H1 (cell line): Measurements from ENCODE around the gene CMKLR1. TPM values are rescaled to one million over a fixed set of nuclear protein-coding genes. Genes with fewer than 3 reads are reported as not detected.

ENCODE experiments used
- CTCF ChIA-PET: fragments of 300-600 bp; sonication (Branson Sonifier 250); formaldehyde crosslinking; loops from one replicate; lab custom pipeline; 2021; ENCODE audit not compliant: partially characterized antibody; lab: Charles Lee
- POLR2A ChIA-PET: fragments of 300-600 bp; sonication (Branson Sonifier 250); formaldehyde crosslinking; loops from one replicate; lab custom pipeline; 2021; ENCODE audit warnings: inconsistent platforms; ENCODE audit not compliant: partially characterized antibody; lab: Charles Lee
- DNase-seq, 2 experiments: peaks; one replicate each; pipeline versions ENCODE4 v3.0.0 to v3.0.0-alpha.2; 2010 to 2022; ENCODE audit warnings: low spot score in 2 of 2, low read depth in 1 of 2, mixed read lengths in 1 of 2
- FAIRE-seq: peaks from 2 replicates; lab custom pipeline; 2011; peaks lifted over from hg19 to GRCh38; lab: Jason Lieb, UNC
- H2AFZ ChIP-seq: 2 replicates; pipeline ENCODE4 v1.8.1; 2012; ENCODE audit warnings: low read length, inconsistent platforms
- H2AK5ac ChIP-seq: 2 replicates; pipeline ENCODE4 v1.6.1; 2013; ENCODE audit warnings: low read depth, low read length
- H2BK120ac ChIP-seq: replicated peaks from 2 replicates; pipeline ENCODE3; 2013; ENCODE audit warnings: low read depth, low read length, inconsistent platforms
- H2BK12ac ChIP-seq: 2 replicates; pipeline ENCODE4 v1.6.1; 2013; ENCODE audit warnings: low read depth, low read length
- H2BK15ac ChIP-seq: 2 replicates; pipeline ENCODE4 v1.6.1; 2013; ENCODE audit warnings: low read length
- H2BK20ac ChIP-seq: 2 replicates; pipeline ENCODE4 v1.6.1; 2013; ENCODE audit warnings: low read length
- H2BK5ac ChIP-seq: 2 replicates; pipeline ENCODE4 v1.6.1; 2013; ENCODE audit warnings: low read depth, low read length
- H3K14ac ChIP-seq: 2 replicates; pipeline ENCODE4 v1.6.1; 2013; ENCODE audit warnings: inconsistent platforms; ENCODE audit not compliant: insufficient read length
- H3K18ac ChIP-seq: 2 replicates; pipeline ENCODE4 v1.6.1; 2013; ENCODE audit warnings: low read length; ENCODE audit errors: extremely low read depth
- H3K23ac ChIP-seq: 2 replicates; pipeline ENCODE4 v1.6.1; 2013; ENCODE audit warnings: inconsistent platforms; ENCODE audit not compliant: insufficient read length
- H3K23me2 ChIP-seq: 2 replicates; pipeline ENCODE4 v1.6.1; 2013; ENCODE audit warnings: low read depth, low read length
- H3K27ac ChIP-seq: 2 replicates; pipeline ENCODE4 v1.6.1; 2011; ENCODE audit warnings: low read depth, low read length, inconsistent platforms
- H3K27me3 ChIP-seq, 4 experiments: replicated peaks in 1 of 4; 1 replicate in 1 of 4; 2 replicates in 3 of 4; pipeline versions ENCODE4 v1.6.1 to v1.8.1; 2011 to 2013; ENCODE audit warnings: low read length in 3 of 4, mild to moderate bottlenecking in 3 of 4, inconsistent platforms in 2 of 4, mixed read lengths in 2 of 4, moderate library complexity in 1 of 4; ENCODE audit not compliant: control insufficient read depth in 3 of 4, insufficient read depth in 3 of 4; ENCODE audit errors: extremely low read depth in 1 of 4
- H3K36me3 ChIP-seq, 4 experiments: 2 replicates each; pipeline versions ENCODE4 v1.6.1 to v1.8.1; 2011 to 2013; ENCODE audit warnings: mild to moderate bottlenecking in 4 of 4, low read length in 3 of 4, moderate library complexity in 2 of 4, control low read depth in 1 of 4, inconsistent platforms in 1 of 4; ENCODE audit not compliant: insufficient read depth in 4 of 4, control insufficient read depth in 2 of 4
- H3K4ac ChIP-seq: replicated peaks from 2 replicates; pipeline ENCODE3; 2013; ENCODE audit warnings: low read length, low read depth, mixed read lengths, inconsistent platforms; ENCODE audit not compliant: insufficient read length
- H3K4me1 ChIP-seq, 4 experiments: replicated peaks in 1 of 4; 1 replicate in 1 of 4; 2 replicates in 3 of 4; pipeline versions ENCODE4 v1.6.1 to v1.8.1; 2011 to 2013; ENCODE audit warnings: low read length in 3 of 4, inconsistent platforms in 2 of 4, mixed read lengths in 1 of 4; ENCODE audit not compliant: insufficient read depth in 4 of 4, control insufficient read depth in 3 of 4
- H3K4me2 ChIP-seq, 2 experiments: 2 replicates each; pipeline versions ENCODE4 v1.6.1 to v1.8.1; 2011 to 2013; ENCODE audit warnings: low read depth in 2 of 2, low read length in 2 of 2, control low read depth in 1 of 2, inconsistent platforms in 1 of 2, mild to moderate bottlenecking in 1 of 2; ENCODE audit not compliant: insufficient read depth in 1 of 2
- H3K4me3 ChIP-seq, 4 experiments: fragments of 200-600, 300-600 bp in 1 of 4; sonication (generic), shearing (Covaris generic), sonication (Bioruptor Twin) in 1 of 4; 2 replicates each; pipeline versions ENCODE4 v1.5.1 to v1.8.1; 2011 to 2016; ENCODE audit warnings: low read length in 4 of 4, low read depth in 3 of 4, control low read depth in 2 of 4, inconsistent platforms in 2 of 4, mild to moderate bottlenecking in 2 of 4, mixed read lengths in 1 of 4, moderate library complexity in 1 of 4; ENCODE audit not compliant: insufficient read depth in 2 of 4; ENCODE audit errors: extremely low read depth in 1 of 4
- H3K56ac ChIP-seq: replicated peaks from 2 replicates; pipeline ENCODE3; 2013; ENCODE audit warnings: low read depth, mild to moderate bottlenecking, mixed read lengths, low read length, inconsistent platforms; ENCODE audit not compliant: insufficient read length
- H3K79me1 ChIP-seq: 2 replicates; pipeline ENCODE4 v1.6.1; 2013; ENCODE audit warnings: low read depth, low read length, control low read depth
- H3K79me2 ChIP-seq, 2 experiments: 2 replicates each; pipeline versions ENCODE4 v1.6.1 to v1.8.1; 2012 to 2013; ENCODE audit warnings: low read length in 2 of 2, mild to moderate bottlenecking in 2 of 2, inconsistent platforms in 1 of 2; ENCODE audit not compliant: insufficient read depth in 2 of 2, control insufficient read depth in 1 of 2
- H3K9ac ChIP-seq, 4 experiments: replicated peaks in 1 of 4; 1 replicate in 1 of 4; 2 replicates in 3 of 4; pipeline versions ENCODE4 v1.6.1 to v1.8.1; 2011 to 2013; ENCODE audit warnings: low read depth in 3 of 4, low read length in 3 of 4, control low read depth in 2 of 4, mild to moderate bottlenecking in 2 of 4, moderate library complexity in 2 of 4, inconsistent platforms in 1 of 4; ENCODE audit errors: extremely low read depth in 1 of 4
- H3K9me3 ChIP-seq, 2 experiments: 2 replicates each; pipeline versions ENCODE4 v1.6.1 to v1.8.1; 2012 to 2013; ENCODE audit warnings: mild to moderate bottlenecking in 2 of 2, moderate library complexity in 2 of 2, control low read depth in 1 of 2, inconsistent platforms in 1 of 2, low read depth in 1 of 2, low read length in 1 of 2, mixed read lengths in 1 of 2; ENCODE audit not compliant: insufficient read depth in 2 of 2
- H4K20me1 ChIP-seq, 2 experiments: replicated peaks in 1 of 2; 2 replicates each; pipeline versions ENCODE3 to v1.8.1; 2011 to 2013; ENCODE audit warnings: inconsistent platforms in 2 of 2, low read length in 2 of 2, mild to moderate bottlenecking in 1 of 2; ENCODE audit not compliant: insufficient read depth in 2 of 2, control insufficient read depth in 1 of 2
- H4K5ac ChIP-seq: 2 replicates; pipeline ENCODE4 v1.6.1; 2013; ENCODE audit warnings: low read length, low read depth, mixed read lengths, inconsistent platforms; ENCODE audit not compliant: insufficient read length
- H4K8ac ChIP-seq: 2 replicates; pipeline ENCODE4 v1.8.0; 2013; ENCODE audit warnings: mild to moderate bottlenecking, moderate library complexity, low read length, inconsistent platforms; ENCODE audit not compliant: insufficient read depth; ENCODE audit errors: extremely low read depth
- H4K91ac ChIP-seq: replicated peaks from 2 replicates; pipeline ENCODE3; 2013; ENCODE audit warnings: low read length, mixed read lengths, inconsistent platforms; ENCODE audit not compliant: insufficient read length
- BRCA1 ChIP-seq: IDR thresholded peaks from 2 replicates; pipeline ENCODE4 v1.6.1; 2012; ENCODE audit warnings: low read depth, low read length, improper control_type of control experiment
- EZH2 ChIP-seq: fragments of 200-600 bp; sonication (generic); IDR thresholded peaks from 2 replicates; pipeline ENCODE4 v1.7.1; 2012; ENCODE audit warnings: low read depth, mild to moderate bottlenecking, moderate library complexity, low read length, inconsistent platforms; ENCODE audit not compliant: severe bottlenecking
- MAFK ChIP-seq: IDR thresholded peaks from 2 replicates; pipeline ENCODE4 v1.6.1; 2012; ENCODE audit warnings: low read depth, mild to moderate bottlenecking, improper control_type of control experiment, low read length
- RAD21 ChIP-seq, 2 experiments: IDR thresholded peaks in 1 of 2; conservative IDR thresholded peaks in 1 of 2; 2 replicates each; pipeline ENCODE4 v1.6.1; 2011; ENCODE audit warnings: low read depth in 2 of 2, low read length in 2 of 2, improper control_type of control experiment in 1 of 2, inconsistent platforms in 1 of 2, mild to moderate bottlenecking in 1 of 2, moderate library complexity in 1 of 2
- TAF7 ChIP-seq: optimal IDR thresholded peaks from 2 replicates; pipeline ENCODE3; 2011; ENCODE audit warnings: low read depth, mild to moderate bottlenecking, inconsistent platforms, low read length, moderate library complexity, borderline replicate concordance
- TBP ChIP-seq: IDR thresholded peaks from 2 replicates; pipeline ENCODE4 v1.6.1; 2011; ENCODE audit warnings: low read depth, low read length, improper control_type of control experiment
- TEAD4 ChIP-seq: IDR thresholded peaks from 2 replicates; pipeline ENCODE4 v1.6.1; 2012; ENCODE audit warnings: low read depth, low read length, inconsistent platforms, mixed read lengths
- WGBS, 2 experiments: shearing (Covaris generic) in 1 of 2; methylation state at CpG; one replicate each; pipeline versions ENCODE4 v1.1.6 to v1.1.7; 2013 to 2015; ENCODE audit warnings: low lambda C conversion rate in 2 of 2, mixed read lengths in 2 of 2, inconsistent platforms in 1 of 2, low coverage in 1 of 2, missing lambda C conversion rate in 1 of 2; ENCODE audit not compliant: insufficient replicate concordance in 2 of 2, insufficient coverage in 1 of 2, insufficient read length in 1 of 2; ENCODE audit errors: extremely low coverage in 1 of 2, missing lambda C conversion rate in 1 of 2; 5-methylcytosine and 5-hydroxymethylcytosine counted together
- polyA plus RNA-seq, 7 experiments: library from polyadenylated mRNA; depleted of rRNA in 3 of 7; stranded (reverse) in 5 of 7; unstranded in 2 of 7; fragments of >200 nt in 5 of 7; fragments of 200-250 nt in 2 of 7; gene quantifications; 1 replicate in 5 of 7; 2 replicates in 1 of 7; 4 replicates in 1 of 7; pipeline versions ENCODE4 v1.2.1 to v1.2.3, GENCODE V29; 2011 to 2013; ENCODE audit warnings: missing spikeins in 2 of 7, mixed read lengths in 2 of 7
- total RNA-seq: library from RNA; stranded (reverse); fragmentation: NEBNext Ultra II Directional; extraction: Animal tissue kit (Norgen Biotek cat#: 25700); gene quantifications from 2 replicates; pipeline ENCODE4 v1.2.1, GENCODE V29; 2021

Gene CMKLR1
- total and polyA plus RNA-seq, 2 of the 8 experiments (the other 6 are each of a cell fraction or from before 2014, with no cell fraction given) = 2.1 to 2.8 TPM

GRCh38 chr12:108363565-108363964 is 24.5 kb upstream of the CMKLR1 start:
- H3K14ac ChIP-seq = peak overlapping the region; percentile 91
- no peaks in the 10 kb centered on the region for H3K9me3 ChIP-seq
- H3K23ac ChIP-seq = no peak overlapping the region
- POLR2A ChIA-PET = no interaction called here
- H2BK5ac ChIP-seq = 0 out of 2 replicates have a peak overlapping the region, but pooled peaks have one; percentile 29
- peak overlapping the region; percentile 27 for H2BK120ac ChIP-seq
- peak overlapping the region; percentile 93 for H3K56ac ChIP-seq
- FAIRE-seq (no peak), DNase-seq (no peak)
- peaks cover 9% of the 10 kb centered on the region; the same call in 1 of the 2 replicates for H3K23me2 ChIP-seq
- no peaks in the 10 kb centered on the region for H3K27me3 ChIP-seq
- no peak overlapping the region for H4K8ac ChIP-seq
- peak overlapping the region; percentile 85; the same call in 1 of the 2 replicates for H2BK15ac ChIP-seq
- no peak overlapping the region for H2AFZ ChIP-seq
- peak overlapping the region; percentile 30; the same call in 1 of the 2 replicates for H2AK5ac ChIP-seq
- no peaks in the 10 kb centered on the region; the same call in 1 of the 2 replicates for H3K79me1 ChIP-seq
- peaks cover 0 to 8% of the 10 kb centered on the region in 2 experiments for H4K20me1 ChIP-seq
- no peak overlapping the region for H3K4me2 ChIP-seq
- H3K27ac ChIP-seq = no peak overlapping the region
- CTCF ChIA-PET = interaction anchor here (1.8 kb wide), 1 partner anchor 10 kb away, joined by 5 read pairs; no protein-coding TSS in a partner anchor
- peak overlapping the region; percentile 92 for H4K91ac ChIP-seq
- no peak overlapping the region for H4K5ac ChIP-seq
- peaks cover 0 to 3% (median under 1%) of the 10 kb centered on the region in 4 experiments; a peak in 3 of 7 replicates for H3K4me1 ChIP-seq
- no peaks in the 10 kb centered on the region for H3K79me2 ChIP-seq
- peak overlapping the region; percentile 62; the same call in 1 of the 2 replicates for H2BK12ac ChIP-seq
- H3K9ac ChIP-seq = no peak overlapping the region
- no peaks in the 10 kb centered on the region for H3K36me3 ChIP-seq
- H3K18ac ChIP-seq = no peak overlapping the region
- H2BK20ac ChIP-seq = no peak overlapping the region
- TF ChIP-seq RAD21 (IDR thresholded peaks at IDR 0.05 in 1 of 2, conservative IDR thresholded peaks at IDR 0.05 in 1 of 2; ENCODE audit: low read depth in 2 of 2, low read length in 2 of 2) (no peak), TBP (no peak), TEAD4 (no peak), TAF7 (no peak), BRCA1 (no peak), EZH2 (no peak), MAFK (no peak)
- peak overlapping the region; percentile 70 for H3K4ac ChIP-seq
- H3K4me3 ChIP-seq = no peak overlapping the region
- WGBS, 2 experiments = 50% methylated on average over 1 of the region's 1 CpG; no CpG with 5 or more reads in 1 of the 2 experiments
